Skeletal muscle tissue (tissue), 4 donors: ENCODE data around the gene MAGI2. TPM values are rescaled to one million over a fixed set of nuclear protein-coding genes. Genes with fewer than 3 reads are reported as not detected.

ENCODE experiments used
- H3K27ac ChIP-seq: one replicate; pipeline ENCODE4 v1.7.0; 2013; ENCODE audit warnings: mild to moderate bottlenecking, low read depth, low read length, inconsistent platforms
- H3K27me3 ChIP-seq, 3 donors: one replicate each; pipeline ENCODE4 v1.7.0; 2013; ENCODE audit warnings: low read length in 3 of 3; ENCODE audit not compliant: control insufficient read depth in 3 of 3, insufficient read depth in 3 of 3
- H3K36me3 ChIP-seq, 3 donors: one replicate each; pipeline ENCODE4 v1.7.0; 2013; ENCODE audit warnings: low read length in 3 of 3; ENCODE audit not compliant: control insufficient read depth in 3 of 3, insufficient read depth in 3 of 3
- H3K4me1 ChIP-seq, 3 donors: one replicate each; pipeline ENCODE4 v1.7.0; 2013; ENCODE audit warnings: low read length in 3 of 3, mild to moderate bottlenecking in 3 of 3; ENCODE audit not compliant: control insufficient read depth in 3 of 3, insufficient read depth in 3 of 3
- H3K4me3 ChIP-seq, 3 donors: one replicate each; pipeline ENCODE4 v1.7.0; 2013; ENCODE audit warnings: low read length in 3 of 3
- H3K9ac ChIP-seq, 3 donors: one replicate each; pipeline ENCODE4 v1.7.0; 2013; ENCODE audit warnings: low read length in 3 of 3, mild to moderate bottlenecking in 3 of 3, moderate library complexity in 2 of 3, low read depth in 1 of 3
- H3K9me3 ChIP-seq, 3 donors: one replicate each; pipeline ENCODE4 v1.7.0; 2013; ENCODE audit warnings: low read length in 3 of 3; ENCODE audit not compliant: control insufficient read depth in 3 of 3
- total RNA-seq: library from RNA; depleted of rRNA; stranded (reverse); fragments of >200 nt; gene quantifications from one replicate; pipeline ENCODE4 v1.2.3, GENCODE V29; 2014
- donor health status: Osteomylitis.

Gene MAGI2
- total RNA-seq, 1 donor from 2014 or later = 4.2 TPM

DNA sequence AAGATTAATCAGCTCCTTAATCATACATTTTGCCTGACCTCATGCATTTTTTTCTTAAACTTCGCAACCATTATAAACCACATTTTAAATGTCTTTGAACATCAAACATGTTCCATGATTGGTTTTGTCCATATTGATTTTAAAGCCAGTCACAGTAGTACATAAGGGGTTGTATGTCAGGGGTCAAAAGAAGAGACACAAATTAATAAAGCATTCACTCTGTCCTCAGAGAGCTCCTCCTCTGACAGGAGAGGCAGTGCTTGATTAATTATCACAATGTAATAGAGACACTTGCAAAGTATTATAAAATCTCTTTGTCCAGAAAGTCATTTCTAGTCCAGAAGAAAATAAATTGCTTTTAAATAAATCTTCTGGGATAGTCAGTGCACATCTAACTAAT is 195.5 kb downstream of the MAGI2 start:
- Histone ChIP-seq H3K27me3 (no peaks in the 10 kb centered on the region), H3K36me3 (no peaks in the 10 kb centered on the region), H3K4me3 (no peak overlapping the region), H3K4me1 (no peaks in the 10 kb centered on the region), H3K9me3 (no peaks in the 10 kb centered on the region), H3K9ac (no peak overlapping the region), H3K27ac (no peak overlapping the region)

GRCh38 chr7:79245623-79246249 is 207.7 kb downstream of the MAGI2 start:
- H3K36me3 ChIP-seq = no peaks in the 10 kb centered on the region
- H3K9me3 ChIP-seq = no peaks in the 10 kb centered on the region

GRCh38 chr7:79244482-79244881 is 209.0 kb downstream of the MAGI2 start:
- Histone ChIP-seq H3K27ac (no peak overlapping the region), H3K9me3 (no peaks in the 10 kb centered on the region), H3K4me1 (no peaks in the 10 kb centered on the region), H3K27me3 (no peaks in the 10 kb centered on the region), H3K9ac (no peak overlapping the region), H3K4me3 (no peak overlapping the region), H3K36me3 (no peaks in the 10 kb centered on the region)

More at GRCh38 chr7:79245623-79246249, 207.7 kb downstream of the MAGI2 start:
- Histone ChIP-seq H3K4me1 (no peaks in the 10 kb centered on the region), H3K9ac (no peak overlapping the region), H3K27ac (no peak overlapping the region), H3K4me3 (no peak overlapping the region), H3K27me3 (no peaks in the 10 kb centered on the region)

GRCh38 chr7:79241288-79242060 is 212.0 kb downstream of the MAGI2 start:
- no peaks in the 10 kb centered on the region for H3K27me3 ChIP-seq
- H3K27ac ChIP-seq = no peak overlapping the region
- no peak overlapping the region for H3K9ac ChIP-seq
- no peaks in the 10 kb centered on the region for H3K36me3 ChIP-seq
- no peak overlapping the region for H3K4me3 ChIP-seq
- no peaks in the 10 kb centered on the region for H3K9me3 ChIP-seq
- H3K4me1 ChIP-seq = no peaks in the 10 kb centered on the region

GRCh38 chr7:79240413-79240812 is 213.1 kb downstream of the MAGI2 start:
- H3K27me3 ChIP-seq = no peaks in the 10 kb centered on the region
- no peak overlapping the region for H3K27ac ChIP-seq
- H3K4me3 ChIP-seq = no peak overlapping the region
- H3K9ac ChIP-seq = no peak overlapping the region
- no peaks in the 10 kb centered on the region for H3K4me1 ChIP-seq
- H3K9me3 ChIP-seq = no peaks in the 10 kb centered on the region
- no peaks in the 10 kb centered on the region for H3K36me3 ChIP-seq

GRCh38 chr7:79236352-79237028 is 217.0 kb downstream of the MAGI2 start:
- Histone ChIP-seq H3K36me3 (no peaks in the 10 kb centered on the region), H3K9ac (no peak overlapping the region), H3K4me3 (no peak overlapping the region), H3K9me3 (no peaks in the 10 kb centered on the region), H3K27ac (no peak overlapping the region), H3K27me3 (no peaks in the 10 kb centered on the region), H3K4me1 (no peaks in the 10 kb centered on the region)

GRCh38 chr7:79227044-79227443 is 226.4 kb downstream of the MAGI2 start:
- Histone ChIP-seq H3K27ac (no peak overlapping the region), H3K9ac (no peak overlapping the region), H3K27me3 (no peaks in the 10 kb centered on the region), H3K4me3 (no peak overlapping the region), H3K9me3 (no peaks in the 10 kb centered on the region), H3K36me3 (peaks cover 0 to 2% (median 0%) of the 10 kb centered on the region in 3 donors), H3K4me1 (no peaks in the 10 kb centered on the region)

DNA sequence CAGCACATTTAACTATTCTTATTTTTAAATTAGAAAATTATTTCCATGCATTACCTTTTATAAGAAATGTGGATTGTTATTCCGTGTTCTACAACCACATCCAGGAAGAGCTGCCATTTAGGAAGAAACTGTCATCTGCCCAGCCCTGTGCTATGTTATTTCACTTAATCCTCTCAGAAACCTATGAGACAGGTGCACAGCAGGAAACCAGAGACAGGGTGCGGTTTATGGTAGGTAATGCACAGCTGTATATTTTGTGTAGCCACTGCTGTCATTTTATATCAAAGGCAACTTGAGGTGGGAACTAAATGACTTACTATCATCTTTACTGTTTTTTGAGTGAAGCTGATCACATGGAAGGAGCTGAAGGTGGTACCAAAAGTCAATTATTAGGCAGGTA is 232.3 kb downstream of the MAGI2 start:
- Histone ChIP-seq H3K27ac (no peak overlapping the region), H3K27me3 (no peaks in the 10 kb centered on the region), H3K9ac (no peak overlapping the region), H3K9me3 (no peaks in the 10 kb centered on the region), H3K4me3 (no peak overlapping the region), H3K4me1 (peaks cover 0 to 3% (median 0%) of the 10 kb centered on the region in 3 donors), H3K36me3 (no peaks in the 10 kb centered on the region)

DNA sequence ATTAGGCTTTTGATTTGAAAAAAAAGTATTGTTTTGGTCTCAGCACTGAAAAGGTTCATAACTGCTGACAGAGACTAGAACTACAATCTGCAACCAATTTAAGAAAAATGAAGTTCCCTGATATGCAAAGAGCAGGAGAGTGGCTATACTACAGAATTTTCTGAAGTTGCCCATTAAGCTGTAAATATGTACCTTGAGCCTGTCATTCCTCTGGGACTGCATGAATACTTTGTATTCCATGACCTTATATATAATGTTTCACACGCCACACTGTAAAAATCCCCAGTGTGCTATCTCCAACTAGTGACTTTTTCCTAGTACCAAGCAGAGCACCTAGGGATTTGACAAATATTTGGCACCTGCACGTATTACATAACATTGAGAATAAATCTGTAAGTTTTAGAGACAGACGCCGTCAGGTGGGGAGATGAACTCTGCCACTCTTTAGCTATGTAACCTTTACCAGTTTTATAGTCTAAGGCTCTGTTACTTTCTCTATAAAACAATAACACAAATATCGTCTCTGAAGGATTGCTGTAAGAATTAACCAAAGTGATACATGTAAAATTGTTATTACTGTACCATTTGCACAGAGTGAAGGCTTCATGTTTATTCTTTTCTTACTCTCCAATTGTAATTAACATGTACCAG is 235.4 kb downstream of the MAGI2 start:
- H3K27me3 ChIP-seq = no peaks in the 10 kb centered on the region
- H3K4me3 ChIP-seq = no peak overlapping the region
- no peak overlapping the region for H3K9ac ChIP-seq
- H3K27ac ChIP-seq = no peak overlapping the region
- no peaks in the 10 kb centered on the region for H3K9me3 ChIP-seq
- H3K36me3 ChIP-seq = no peaks in the 10 kb centered on the region
- peaks cover 0 to 3% (median 0%) of the 10 kb centered on the region in 3 donors for H3K4me1 ChIP-seq
